Measurements from ENCODE around the gene OR2C3.

GRCh38 chr1:247496581-247497285 is 39.5 kb downstream of the OR2C3 start:
- TF ChIP-seq POLR2AphosphoS5 (IDR thresholded peaks at IDR 0.05) (no peak), CTCF (IDR thresholded peaks at IDR 0.05) (no peak), EP300 (IDR thresholded peaks at IDR 0.05) (no peak)

Measured in upper lobe of left lung (tissue), 4 donors.